HG03039 (cell line): Measurements from ENCODE around the gene MAOB.

Source experiments
- ATAC-seq: cut with Tn5 transposase; IDR thresholded peaks from one replicate; pipeline ENCODE4 v1.9.1; 2021; ENCODE audit warnings: mild to moderate bottlenecking, moderate library complexity; ENCODE audit not compliant: unreplicated experiment

The MAOB gene

GRCh38 chrX:43718081-43718480, 164.2 kb downstream of the MAOB start:
- no peak for ATAC-seq

GRCh38 chrX:43717161-43717560, 165.1 kb downstream of the MAOB start:
- ATAC-seq = no peak

- no peak for ATAC-seq
Measured at GRCh38 chrX:43716696-43717095, 165.6 kb downstream of the MAOB start.
